Nephron progenitor cell (in vitro differentiated cells): ENCODE results near the gene HS6ST3.

ENCODE experiments used
- DNase-seq: peaks from one replicate; pipeline ENCODE4 v3.0.0; 2021
- H3K27ac Mint-ChIP-seq: 2 replicates; pipeline ENCODE4 v1.8.0; 2021; ENCODE audit warnings: mild to moderate bottlenecking, moderate library complexity, mixed read lengths
- H3K27me3 Mint-ChIP-seq: 2 replicates; pipeline ENCODE4 v1.8.0; 2021; ENCODE audit warnings: mild to moderate bottlenecking, low read depth, mixed read lengths; ENCODE audit not compliant: poor library complexity
- H3K36me3 Mint-ChIP-seq: 2 replicates; pipeline ENCODE4 v1.8.0; 2021; ENCODE audit warnings: low read depth, mixed read lengths
- H3K4me1 Mint-ChIP-seq: 2 replicates; pipeline ENCODE4 v1.8.0; 2021; ENCODE audit warnings: mixed read lengths
- H3K4me3 Mint-ChIP-seq: 2 replicates; pipeline ENCODE4 v1.8.0; 2021; ENCODE audit warnings: mild to moderate bottlenecking, moderate library complexity, mixed read lengths
- H3K9me3 Mint-ChIP-seq: 2 replicates; pipeline ENCODE4 v1.8.0; 2021; ENCODE audit warnings: mild to moderate bottlenecking, moderate library complexity, mixed read lengths
- TF ChIP-seq, protein P1 (sequence below): fragments of 200-600 bp; sonication (generic); IDR thresholded peaks from 2 replicates; pipeline ENCODE4 v1.5.0; 2021; ENCODE audit warnings: antibody characterized with exemption

Gene HS6ST3

DNA sequence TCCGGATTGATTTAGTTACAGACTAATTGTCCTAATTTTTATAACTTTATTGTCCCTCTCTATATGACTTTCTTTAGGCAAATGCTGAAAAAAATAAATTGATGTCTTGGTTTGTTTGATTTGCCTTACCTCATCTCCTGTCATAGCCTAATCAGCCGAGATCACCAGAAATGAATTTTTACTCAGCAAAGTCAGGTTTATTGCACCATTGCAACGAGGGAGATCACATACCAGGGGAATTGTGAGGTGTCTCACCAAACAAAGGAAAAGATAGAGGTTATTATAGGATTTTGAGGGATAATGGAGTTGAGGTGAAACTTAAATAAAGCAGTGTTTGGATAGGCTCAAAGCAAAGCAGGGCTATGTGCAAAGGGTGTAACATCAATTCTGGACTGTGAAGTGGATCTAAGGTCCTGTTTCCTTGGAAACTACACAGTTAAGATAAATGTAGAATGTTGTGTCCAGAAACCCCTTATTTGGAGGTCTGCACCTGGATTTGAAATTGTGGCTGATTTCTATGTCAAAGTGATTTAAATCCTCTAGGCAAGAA lies 531.8 kb downstream of the HS6ST3 start:
- no peak overlapping the region for H3K27ac Mint-ChIP-seq
- H3K9me3 Mint-ChIP-seq: no peaks in the 10 kb centered on the region
- no peaks in the 10 kb centered on the region for H3K27me3 Mint-ChIP-seq
- H3K36me3 Mint-ChIP-seq: no peaks in the 10 kb centered on the region
- DNase-seq: no peak
- no peaks in the 10 kb centered on the region for H3K4me1 Mint-ChIP-seq
- no peak overlapping the region for H3K4me3 Mint-ChIP-seq
- TF ChIP-seq, protein P1, sequence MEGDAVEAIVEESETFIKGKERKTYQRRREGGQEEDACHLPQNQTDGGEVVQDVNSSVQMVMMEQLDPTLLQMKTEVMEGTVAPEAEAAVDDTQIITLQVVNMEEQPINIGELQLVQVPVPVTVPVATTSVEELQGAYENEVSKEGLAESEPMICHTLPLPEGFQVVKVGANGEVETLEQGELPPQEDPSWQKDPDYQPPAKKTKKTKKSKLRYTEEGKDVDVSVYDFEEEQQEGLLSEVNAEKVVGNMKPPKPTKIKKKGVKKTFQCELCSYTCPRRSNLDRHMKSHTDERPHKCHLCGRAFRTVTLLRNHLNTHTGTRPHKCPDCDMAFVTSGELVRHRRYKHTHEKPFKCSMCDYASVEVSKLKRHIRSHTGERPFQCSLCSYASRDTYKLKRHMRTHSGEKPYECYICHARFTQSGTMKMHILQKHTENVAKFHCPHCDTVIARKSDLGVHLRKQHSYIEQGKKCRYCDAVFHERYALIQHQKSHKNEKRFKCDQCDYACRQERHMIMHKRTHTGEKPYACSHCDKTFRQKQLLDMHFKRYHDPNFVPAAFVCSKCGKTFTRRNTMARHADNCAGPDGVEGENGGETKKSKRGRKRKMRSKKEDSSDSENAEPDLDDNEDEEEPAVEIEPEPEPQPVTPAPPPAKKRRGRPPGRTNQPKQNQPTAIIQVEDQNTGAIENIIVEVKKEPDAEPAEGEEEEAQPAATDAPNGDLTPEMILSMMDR: no peak

DNA sequence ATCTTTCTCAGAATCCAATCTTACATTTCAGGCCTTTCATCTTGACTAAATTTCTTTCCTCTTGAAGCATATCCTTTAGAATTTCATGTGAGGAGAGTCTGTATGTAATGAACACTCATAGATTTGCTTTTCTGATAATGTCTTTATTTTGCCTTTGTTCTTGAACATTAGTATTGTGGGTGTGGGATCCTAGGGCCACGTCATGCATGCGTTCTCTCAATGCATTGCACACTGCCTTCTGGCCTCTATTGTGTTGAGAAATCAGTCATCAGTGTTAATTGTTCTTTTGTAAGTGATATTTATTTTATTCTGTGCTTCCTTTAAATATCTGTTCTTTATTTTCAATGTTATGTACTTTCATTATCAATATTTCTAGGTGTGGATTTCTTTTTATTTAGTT lies 539.4 kb downstream of the HS6ST3 start:
- Mint-ChIP-seq H3K4me3 (no peak overlapping the region), H3K9me3 (no peaks in the 10 kb centered on the region), H3K27me3 (no peaks in the 10 kb centered on the region), H3K4me1 (no peaks in the 10 kb centered on the region), H3K36me3 (no peaks in the 10 kb centered on the region), H3K27ac (no peak overlapping the region)
- DNase-seq: no peak
- TF ChIP-seq, protein P1: no peak

DNA sequence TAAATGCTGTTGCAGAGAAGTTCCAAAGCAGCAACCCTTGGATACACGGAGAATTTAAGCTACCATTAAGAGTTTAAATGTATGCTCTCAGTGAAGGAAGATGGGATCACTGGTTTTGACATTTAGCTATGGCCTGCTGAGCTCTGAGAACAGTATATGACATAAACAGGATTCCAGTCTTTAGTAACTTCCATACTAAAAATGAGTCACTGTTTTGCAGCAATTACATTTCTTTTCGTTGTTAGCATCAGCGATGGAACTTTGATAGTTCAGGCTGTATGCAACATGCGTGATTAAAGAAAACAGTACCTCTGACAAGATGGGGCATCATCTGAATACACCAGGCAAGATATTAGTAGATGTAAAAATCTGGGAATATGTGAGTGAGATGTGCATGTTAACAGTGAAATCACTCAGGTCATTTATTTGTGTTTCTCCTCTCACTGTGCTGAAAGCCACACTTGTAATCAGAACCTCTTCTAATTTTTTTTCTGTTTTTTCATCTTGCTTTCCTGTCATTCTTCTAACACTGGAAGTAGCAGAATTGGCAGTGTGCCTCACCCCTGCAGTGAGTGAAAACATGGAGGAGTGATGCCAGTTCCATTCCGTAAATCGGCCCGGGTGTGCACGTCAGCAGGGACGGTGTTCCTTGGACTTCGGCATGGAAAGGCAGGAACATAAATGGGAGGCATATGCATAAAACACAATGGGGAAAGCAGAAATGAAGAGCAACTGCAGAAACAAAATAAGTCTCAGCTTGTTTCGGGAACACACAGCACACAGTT lies 542.8 kb downstream of the HS6ST3 start:
- Mint-ChIP-seq H3K9me3 (no peaks in the 10 kb centered on the region), H3K4me3 (no peak overlapping the region), H3K4me1 (no peaks in the 10 kb centered on the region), H3K27ac (no peak overlapping the region), H3K27me3 (peaks cover 3% of the 10 kb centered on the region), H3K36me3 (no peaks in the 10 kb centered on the region)
- no peak for DNase-seq
- TF ChIP-seq, protein P1: no peak

DNA sequence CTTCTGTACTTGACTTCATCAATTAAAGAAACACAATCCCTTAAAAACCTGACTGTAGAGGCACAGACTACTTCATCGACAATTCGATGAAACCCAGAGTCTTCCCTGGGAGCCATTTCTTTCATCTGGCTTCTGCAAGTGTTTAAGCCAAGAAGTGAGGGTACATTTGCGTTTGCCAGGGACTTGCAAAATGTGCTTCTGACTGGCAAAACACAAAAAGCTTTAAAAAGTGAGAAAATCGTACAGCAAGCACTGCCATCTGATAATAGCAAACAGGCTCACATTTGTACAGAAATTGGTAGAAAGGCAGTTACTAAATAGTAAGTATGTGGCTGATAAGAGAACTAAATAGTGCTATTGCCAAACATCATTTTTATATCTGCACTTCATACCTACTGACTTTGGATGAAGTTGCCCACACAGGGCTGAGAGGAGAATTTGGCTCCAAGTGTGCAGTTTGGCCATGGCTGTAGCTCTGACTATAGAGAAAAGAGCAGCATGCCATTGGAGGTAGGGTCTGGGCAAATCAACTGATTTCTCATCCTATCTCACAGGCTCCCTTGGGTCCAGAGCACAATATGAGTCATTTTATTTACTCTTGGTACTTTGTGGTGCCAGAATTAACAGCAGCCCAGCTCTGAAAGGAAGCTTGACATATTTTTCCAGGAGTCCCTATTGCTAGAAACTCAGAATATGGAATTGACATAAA lies 546.2 kb downstream of the HS6ST3 start:
- TF ChIP-seq, protein P1: no peak
- Mint-ChIP-seq H3K9me3 (no peaks in the 10 kb centered on the region), H3K27ac (no peak overlapping the region), H3K27me3 (peaks cover 3% of the 10 kb centered on the region), H3K4me3 (no peak overlapping the region), H3K4me1 (no peaks in the 10 kb centered on the region), H3K36me3 (no peaks in the 10 kb centered on the region)
- no peak for DNase-seq

DNA sequence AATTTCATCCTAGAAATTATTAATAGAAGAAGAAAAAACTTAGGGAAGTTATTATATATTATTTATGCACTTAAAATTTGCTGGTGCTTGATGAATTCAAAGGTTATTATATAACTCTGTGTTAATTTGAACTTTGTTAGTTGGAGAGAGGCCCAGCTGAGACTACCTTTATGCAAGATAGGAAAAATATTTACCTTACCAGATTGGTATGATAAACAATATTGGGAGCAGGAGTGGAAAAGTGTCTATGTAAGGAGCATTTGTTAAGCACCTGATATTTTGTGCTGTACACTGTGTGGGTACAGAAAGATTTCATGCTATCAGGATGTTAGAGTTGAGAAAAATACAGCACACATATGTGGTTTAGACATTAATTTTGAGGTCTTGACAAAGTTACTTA lies 547.1 kb downstream of the HS6ST3 start:
- no peaks in the 10 kb centered on the region for H3K4me1 Mint-ChIP-seq
- H3K27me3 Mint-ChIP-seq: peaks cover 3% of the 10 kb centered on the region
- DNase-seq: no peak
- no peaks in the 10 kb centered on the region for H3K36me3 Mint-ChIP-seq
- H3K27ac Mint-ChIP-seq: no peak overlapping the region
- no peak overlapping the region for H3K4me3 Mint-ChIP-seq
- H3K9me3 Mint-ChIP-seq: peaks cover 1% of the 10 kb centered on the region
- TF ChIP-seq, protein P1: no peak
